SU-DHL-6 (cell line): Measurements from ENCODE around the gene FCHSD2.

Experiments used
- EZH2phosphoT487 ChIP-seq: fragments of 200-600 bp; sonication (generic), shearing (Covaris generic); conservative IDR thresholded peaks from 2 replicates; pipeline ENCODE4 v1.6.1; 2018; ENCODE audit warnings: mild to moderate bottlenecking, antibody characterized with exemption, low read length, moderate library complexity, mixed read lengths
- TF ChIP-seq, protein P1 (sequence below): fragments of 200-600 bp; sonication (generic); IDR thresholded peaks from one replicate; pipeline ENCODE4 v1.5.1; 2017; ENCODE audit warnings: antibody characterized with exemption, mild to moderate bottlenecking, low read length, moderate library complexity; ENCODE audit not compliant: insufficient read depth, poor library complexity, severe bottlenecking

GRCh38 chr11:73048446-73048845, 93.7 kb downstream of the FCHSD2 start:
- TF ChIP-seq, protein P1, sequence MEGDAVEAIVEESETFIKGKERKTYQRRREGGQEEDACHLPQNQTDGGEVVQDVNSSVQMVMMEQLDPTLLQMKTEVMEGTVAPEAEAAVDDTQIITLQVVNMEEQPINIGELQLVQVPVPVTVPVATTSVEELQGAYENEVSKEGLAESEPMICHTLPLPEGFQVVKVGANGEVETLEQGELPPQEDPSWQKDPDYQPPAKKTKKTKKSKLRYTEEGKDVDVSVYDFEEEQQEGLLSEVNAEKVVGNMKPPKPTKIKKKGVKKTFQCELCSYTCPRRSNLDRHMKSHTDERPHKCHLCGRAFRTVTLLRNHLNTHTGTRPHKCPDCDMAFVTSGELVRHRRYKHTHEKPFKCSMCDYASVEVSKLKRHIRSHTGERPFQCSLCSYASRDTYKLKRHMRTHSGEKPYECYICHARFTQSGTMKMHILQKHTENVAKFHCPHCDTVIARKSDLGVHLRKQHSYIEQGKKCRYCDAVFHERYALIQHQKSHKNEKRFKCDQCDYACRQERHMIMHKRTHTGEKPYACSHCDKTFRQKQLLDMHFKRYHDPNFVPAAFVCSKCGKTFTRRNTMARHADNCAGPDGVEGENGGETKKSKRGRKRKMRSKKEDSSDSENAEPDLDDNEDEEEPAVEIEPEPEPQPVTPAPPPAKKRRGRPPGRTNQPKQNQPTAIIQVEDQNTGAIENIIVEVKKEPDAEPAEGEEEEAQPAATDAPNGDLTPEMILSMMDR: no peak
- no peak for TF ChIP-seq EZH2phosphoT487
